GM18498 (cell line): ENCODE results near the gene HOXB4.
"Not testable (repeated sequence)": the region's sequence is repeated elsewhere in the genome, so short reads cannot be mapped to it uniquely, and the experiment has no call there.

Experiments used
- ATAC-seq: cut with Tn5 transposase; IDR thresholded peaks from one replicate; pipeline ENCODE4 v1.9.1; 2021; ENCODE audit warnings: mild to moderate bottlenecking, moderate library complexity; ENCODE audit not compliant: unreplicated experiment

HOXB4 gene

DNA sequence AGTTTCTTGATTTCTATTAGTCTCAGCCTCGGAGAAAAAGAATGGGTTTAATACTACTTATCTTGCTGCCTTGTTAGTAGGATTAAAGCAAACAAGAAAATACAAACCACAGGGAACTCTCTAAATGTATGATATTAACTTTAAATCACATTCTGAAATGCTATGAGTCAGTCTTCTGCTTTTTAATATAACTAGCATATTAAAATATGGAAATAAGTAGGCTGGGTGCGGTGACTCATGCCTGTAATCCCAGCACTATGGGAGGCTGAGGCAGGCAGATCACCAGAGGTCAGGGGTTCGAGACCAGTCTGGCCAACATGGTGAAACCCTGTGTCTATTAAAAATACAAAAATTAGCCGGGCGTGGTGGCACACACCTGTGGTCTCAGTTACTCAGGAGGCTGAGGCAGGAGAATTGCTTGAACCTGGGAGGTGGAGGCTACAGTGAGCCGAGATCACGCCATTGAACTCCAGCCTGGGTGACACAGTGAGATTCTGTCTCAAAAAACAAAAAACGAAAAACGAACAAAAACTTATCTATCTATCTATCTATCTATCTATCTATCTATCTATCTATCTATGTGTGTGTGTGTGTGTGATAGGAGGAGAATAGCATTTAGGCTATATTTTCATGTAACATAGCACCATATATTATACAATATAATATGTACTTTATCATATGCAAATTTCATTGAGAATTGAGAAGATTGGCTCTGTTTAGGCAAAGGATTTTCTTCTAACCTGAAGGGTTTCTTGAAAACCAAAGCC is 42.2 kb downstream of the HOXB4 start:
- ATAC-seq = not testable (repeated sequence)

DNA sequence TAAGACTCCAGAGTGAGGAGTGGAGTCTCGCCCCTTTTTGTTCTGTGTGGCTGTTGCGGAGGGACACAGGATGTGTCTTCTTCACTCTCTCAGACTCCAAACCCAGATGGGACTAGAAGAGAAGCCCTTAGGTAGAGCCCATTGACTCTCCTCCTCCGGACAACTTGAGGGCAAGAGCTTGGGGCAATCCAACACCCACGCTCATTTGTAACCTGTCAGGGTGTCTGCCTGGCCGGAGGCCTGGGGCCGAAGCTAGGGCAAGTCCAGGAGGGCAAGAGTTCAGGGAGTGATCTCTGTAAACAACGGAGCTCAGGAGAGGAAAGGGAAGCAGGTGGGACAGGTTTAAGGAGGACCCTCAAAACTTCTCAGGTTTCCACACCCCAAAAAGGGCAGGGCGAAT is 45.9 kb downstream of the HOXB4 start:
- ATAC-seq = no peak

DNA sequence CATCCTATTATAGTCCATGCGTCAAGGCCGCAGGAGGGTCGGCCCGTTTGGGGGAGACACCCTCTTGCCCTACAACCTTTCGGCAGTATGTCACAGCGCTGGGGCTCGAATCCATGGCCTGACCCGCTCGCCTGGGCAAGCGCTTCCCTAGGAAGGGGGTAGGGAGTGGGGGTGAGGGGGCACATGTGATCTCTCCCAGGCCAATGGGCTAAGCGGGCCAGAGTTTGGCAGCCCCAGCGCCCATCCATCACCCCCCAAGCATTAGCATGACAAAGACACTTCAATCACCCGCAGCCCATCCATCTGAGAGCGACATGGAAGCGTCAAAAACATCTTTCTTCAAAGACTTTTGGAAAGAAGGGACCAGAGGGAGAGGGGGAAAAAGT is 47.3 kb downstream of the HOXB4 start, which contains the start of gene HOXB1:
Gene HOXB1 (minus strand): TSS at position 125 of the 386 bp plus-strand sequence. CDS start 107 bp downstream, at position 18.
- no peak for ATAC-seq

DNA sequence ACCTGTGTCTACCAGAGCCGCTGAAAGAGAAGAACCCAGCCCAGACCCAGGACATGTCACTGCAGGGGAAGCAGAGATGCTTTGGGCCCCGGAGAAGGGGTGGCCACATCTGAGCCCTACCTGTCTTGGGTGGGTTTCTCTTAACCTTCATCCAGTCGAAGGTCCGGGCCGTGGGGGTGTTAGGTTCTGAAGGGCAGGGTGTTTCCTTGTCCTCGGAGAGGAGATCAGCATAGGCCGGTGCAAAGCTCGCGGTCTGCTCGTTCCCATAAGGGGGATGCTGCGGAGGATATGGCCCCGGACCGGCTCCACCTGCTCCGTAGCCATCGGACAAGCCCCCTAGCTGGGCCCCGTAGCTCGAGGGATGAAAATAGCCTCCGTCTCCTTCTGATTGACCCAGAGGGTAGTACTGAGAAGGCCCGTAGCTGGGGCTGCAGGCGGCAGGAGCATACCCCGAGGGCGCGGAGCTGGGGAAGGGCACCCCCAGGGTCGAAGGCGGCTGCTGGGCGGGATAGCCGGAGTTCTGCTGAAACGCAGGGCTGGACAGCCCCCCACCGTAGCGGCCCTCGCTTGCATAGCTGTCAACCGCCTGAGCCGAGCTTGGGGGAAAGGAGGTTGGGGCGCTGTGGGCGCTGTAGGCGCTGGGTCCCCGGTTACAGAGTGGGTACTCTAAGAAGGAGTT is 47.8 kb downstream of the HOXB4 start:
- no peak for ATAC-seq

DNA sequence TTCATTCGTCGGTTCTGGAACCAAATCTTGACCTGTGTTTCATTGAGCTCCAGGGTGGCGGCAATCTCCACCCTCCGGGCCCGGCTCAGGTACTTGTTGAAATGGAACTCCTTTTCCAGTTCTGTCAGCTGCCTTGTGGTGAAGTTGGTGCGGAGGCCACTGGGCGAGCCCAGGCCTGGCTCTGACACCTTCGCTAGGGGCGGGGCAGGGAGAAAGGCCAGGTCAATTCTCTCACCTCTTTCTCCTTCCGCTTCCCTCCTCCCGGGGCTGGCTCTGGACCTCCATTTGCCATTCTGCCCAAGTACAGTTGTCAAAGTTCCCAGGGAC is 48.5 kb downstream of the HOXB4 start:
- no peak for ATAC-seq

DNA sequence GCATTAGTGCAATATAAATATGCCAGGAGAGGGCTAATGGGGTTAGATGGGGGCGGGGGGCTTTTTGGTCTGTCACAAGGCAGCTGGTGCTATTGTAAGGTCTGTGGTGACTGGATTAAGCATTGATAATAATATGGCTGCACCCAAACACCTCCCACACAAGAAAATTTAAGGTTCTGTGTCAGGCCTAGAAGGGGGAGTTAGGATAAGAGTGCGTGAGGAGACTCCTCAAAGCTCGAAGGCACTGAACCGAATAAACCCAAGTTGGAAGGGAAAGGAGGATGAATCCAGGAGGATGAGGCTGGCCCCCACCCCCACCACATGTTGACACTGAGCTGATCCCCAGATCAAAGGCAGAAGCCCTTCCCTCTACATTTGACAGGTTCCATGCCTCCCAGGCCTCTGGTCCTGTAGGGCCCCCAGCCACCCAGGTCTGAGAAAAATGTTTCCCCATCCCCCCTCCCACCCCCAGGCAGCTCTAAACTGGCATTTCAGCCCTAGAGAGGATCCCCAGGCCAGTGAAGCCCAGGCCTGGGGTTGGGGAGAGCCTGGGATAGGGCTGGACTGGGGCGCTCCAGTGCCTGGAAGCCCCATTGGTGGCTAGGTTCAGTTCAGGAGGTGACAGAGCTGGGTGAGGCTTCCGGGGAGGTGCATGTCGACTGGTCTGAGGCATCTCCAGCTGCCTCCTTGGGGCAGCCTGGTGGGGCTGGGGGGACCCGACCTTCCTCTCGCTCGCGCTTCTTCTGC is 49.0 kb downstream of the HOXB4 start:
- no peak for ATAC-seq

DNA sequence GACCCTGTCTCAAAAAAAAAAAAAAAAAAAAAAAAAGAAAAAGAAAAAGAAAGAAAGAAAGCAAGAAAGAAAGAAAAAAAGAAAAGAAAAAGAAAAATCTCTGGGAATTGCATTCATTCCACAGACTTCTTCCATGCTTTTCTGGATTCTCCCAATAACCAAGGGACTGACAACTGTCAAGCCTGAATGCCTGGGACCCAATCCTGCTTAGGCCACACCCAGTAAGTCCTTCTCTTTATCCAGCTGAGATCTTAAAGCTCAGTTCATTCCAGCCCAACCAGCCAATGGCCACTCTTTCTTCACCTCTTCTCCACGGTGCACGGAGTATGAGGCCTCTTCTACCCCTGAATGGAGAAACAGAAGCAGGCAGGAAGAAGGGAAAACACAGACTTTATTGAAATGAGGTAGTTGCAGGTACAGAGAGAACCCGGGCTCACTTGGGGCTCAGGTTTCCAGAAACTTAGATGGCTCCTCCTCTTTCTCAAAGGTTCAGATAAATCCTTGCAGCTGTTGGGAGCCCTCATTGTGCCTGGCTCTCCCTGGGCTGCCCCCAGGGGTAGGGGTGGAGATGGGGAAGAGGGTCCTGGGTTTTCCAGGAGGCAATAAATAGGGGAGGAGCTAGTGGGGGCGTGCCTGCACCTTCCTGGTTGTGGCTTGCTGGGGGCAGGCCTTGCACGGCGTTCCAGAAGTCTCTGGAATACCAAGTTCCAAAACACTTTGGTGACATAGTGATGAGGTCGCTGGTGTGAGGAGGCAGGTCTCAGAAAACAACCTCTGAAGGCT is 49.8 kb downstream of the HOXB4 start:
- no peak for ATAC-seq

DNA sequence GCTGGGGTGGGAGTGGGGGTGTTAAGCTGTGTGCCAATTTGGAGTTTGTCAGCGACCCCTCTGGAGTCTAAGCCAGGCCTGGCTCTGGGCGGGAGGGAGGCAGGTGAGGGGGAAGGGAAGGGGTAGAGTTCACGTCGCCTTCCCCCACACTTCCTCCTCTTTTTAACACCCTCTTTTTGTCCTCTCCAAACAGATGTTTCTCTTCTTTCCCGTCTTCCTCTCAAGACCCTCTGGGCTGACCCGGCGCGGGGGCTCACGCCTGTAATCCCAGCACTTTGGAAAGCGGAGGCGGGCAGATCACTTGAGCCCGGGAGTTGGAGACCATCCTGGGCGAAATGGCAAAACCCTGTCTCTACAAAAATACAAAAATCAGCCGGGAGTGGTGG is 50.6 kb downstream of the HOXB4 start:
- no peak for ATAC-seq

DNA sequence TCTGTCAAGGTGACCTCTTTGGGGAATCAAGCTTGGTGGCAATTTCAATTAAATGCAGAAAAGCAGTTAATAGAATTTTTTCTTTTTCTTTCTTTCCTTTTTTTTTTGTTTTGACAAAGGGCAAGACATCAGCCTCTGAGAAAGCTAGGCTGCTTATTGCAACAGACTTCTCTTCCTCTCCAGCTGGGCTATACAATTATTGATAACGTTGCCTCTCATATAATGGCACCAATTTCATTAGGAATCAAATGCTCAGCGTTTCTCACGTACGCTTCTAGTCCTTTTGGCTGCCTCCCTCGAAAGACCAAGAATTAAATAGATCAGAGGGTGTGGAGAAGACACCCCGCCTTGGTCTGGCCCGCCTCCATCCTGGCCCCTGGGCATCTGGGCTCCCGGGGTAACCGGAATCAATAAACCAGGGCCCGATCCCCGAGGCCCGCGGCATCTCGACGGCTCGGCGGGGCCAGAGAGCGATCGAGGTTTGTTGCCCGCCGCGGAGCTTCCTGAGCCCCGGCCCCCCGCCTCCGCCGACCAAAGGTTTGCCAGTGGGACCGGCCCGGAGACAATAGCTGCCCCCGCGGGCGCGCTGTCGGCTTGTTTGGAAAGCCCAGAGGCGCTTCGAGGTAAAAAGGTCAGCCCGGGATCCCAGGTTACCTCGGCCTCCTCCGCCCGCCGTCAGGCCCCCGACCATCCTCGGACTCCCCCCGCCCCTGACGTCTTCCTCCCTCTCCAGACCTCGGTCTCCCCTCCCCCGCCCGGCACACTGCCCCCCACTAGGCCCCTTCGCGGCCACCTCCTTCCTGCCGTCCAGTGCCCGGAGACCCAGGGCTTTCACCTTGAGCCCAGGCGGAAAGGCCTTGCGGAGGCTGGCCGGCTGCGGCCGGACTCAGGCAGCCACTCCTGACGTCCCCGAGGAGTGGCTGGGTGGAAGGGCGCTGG is 51.3 kb downstream of the HOXB4 start:
- ATAC-seq = no peak
